SK-MEL-5 (cell line): ENCODE results near the gene LRRC4B. TPM values are rescaled to one million over a fixed set of nuclear protein-coding genes. Genes with fewer than 3 reads are reported as not detected.
A peak's percentile ranks its signal among the peaks of the same experiment; 100 is the strongest.
"Not testable (repeated sequence)": the region's sequence is repeated elsewhere in the genome, so short reads cannot be mapped to it uniquely, and the experiment has no call there.

Experiments used
- DNase-seq: peaks from one replicate; pipeline ENCODE4 v3.0.0-alpha.2; 2016; ENCODE audit warnings: low read depth, low spot score
- in situ Hi-C: cut with HindIII; loops from 2 replicates; pipeline ENCODE4 v1.10.0; 2016; ENCODE audit warnings: low sequenced_read_pairs, high pct_unique_total_duplicates, low pct_unique_long_range_greater_than_20kb
- total RNA-seq: library from RNA; depleted of rRNA; stranded (reverse); fragments of >200 nt; shearing (Covaris generic); gene quantifications from 2 replicates; pipeline ENCODE4 v1.2.3, GENCODE V29; 2014

Gene LRRC4B
- total RNA-seq, 1 experiment from 2014 or later: 6.9 TPM

DNA sequence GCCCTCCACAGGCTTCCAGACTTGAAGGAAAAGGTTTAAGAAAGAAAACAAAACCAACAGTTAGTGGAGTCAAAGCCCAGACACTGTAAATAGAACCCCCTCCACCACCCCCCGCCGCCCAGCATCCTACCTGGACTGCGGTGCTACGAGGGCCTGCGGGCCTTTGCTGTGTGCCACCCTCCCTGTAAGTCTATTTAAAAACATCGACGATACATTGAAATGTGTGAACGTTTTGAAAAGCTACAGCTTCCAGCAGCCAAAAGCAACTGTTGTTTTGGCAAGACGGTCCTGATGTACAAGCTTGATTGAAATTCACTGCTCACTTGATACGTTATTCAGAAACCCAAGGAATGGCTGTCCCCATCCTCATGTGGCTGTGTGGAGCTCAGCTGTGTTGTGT is 85.3 kb downstream of the LRRC4B start:
- DNase-seq: no peak
- in situ Hi-C loops: no loop called here

DNA sequence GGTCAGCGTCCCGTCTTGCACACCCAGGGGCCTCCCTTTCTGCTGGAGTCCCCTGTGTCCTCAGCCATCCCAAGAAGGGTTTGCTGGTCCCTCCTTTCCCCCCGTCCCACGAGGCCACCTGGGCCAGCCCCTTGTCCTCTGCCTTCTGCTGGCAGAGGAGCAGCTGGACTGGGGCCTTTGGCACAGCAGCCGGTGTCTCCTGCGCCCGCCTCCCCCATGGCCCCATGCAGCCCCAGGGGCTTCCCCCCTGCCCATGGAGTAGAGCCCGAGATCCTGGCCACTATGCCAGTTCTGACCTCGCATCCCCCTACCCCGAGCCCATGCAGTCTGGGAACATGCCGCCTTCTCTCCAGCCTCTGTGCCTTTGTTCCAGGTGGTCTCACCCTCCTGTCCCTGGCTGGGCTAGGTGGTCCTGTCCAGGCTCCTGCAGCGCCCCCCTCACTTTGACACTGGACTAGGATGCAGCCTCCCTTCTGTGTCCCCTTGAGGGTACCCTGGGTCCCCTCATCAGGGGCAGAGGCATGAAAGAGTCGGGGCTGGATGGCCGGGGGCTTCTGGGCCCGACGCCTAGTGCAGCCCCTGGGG is 85.9 kb downstream of the LRRC4B start:
- DNase-seq: no peak
- in situ Hi-C loops: no loop called here

DNA sequence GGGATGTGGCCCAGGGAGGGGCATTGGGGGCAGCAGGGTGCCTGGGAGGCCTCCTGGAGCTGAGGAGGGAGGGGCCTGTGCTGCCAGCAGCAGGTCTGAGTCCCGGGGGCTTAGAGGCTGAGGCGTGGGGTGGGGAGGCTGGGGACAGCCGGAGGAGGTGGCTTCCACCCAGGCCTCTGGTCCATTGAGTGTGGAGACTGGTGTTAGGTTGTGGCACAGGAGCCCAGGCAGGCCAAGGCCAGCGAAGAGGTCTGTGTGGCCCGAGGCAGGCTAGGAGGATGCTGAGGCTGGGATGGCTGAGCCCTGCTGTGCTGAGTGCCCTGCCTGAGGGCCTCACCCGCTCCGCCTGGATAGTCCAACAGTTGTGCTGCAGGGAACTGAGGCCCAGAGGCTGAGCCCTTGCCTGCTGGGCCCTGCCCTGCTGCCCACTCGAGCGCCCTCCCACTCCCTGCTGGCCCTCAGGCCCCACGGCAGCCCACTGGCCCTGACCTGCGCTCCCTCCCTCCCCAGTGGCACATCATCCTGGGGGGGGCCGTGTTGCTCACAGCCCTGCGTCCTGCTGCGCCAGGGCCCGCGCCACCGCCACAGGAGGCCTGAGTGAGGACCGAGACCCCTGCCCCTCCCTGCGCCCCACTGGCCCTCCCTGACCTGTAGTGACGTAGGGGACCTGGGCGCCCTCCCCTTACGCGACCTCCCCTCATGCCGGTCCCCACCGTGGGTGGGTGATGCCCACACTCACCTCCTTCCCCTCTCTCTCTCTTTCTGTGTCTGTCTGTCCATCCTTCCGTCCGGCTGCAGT is 86.7 kb downstream of the LRRC4B start:
- no peak for DNase-seq
- in situ Hi-C loops: no loop called here

DNA sequence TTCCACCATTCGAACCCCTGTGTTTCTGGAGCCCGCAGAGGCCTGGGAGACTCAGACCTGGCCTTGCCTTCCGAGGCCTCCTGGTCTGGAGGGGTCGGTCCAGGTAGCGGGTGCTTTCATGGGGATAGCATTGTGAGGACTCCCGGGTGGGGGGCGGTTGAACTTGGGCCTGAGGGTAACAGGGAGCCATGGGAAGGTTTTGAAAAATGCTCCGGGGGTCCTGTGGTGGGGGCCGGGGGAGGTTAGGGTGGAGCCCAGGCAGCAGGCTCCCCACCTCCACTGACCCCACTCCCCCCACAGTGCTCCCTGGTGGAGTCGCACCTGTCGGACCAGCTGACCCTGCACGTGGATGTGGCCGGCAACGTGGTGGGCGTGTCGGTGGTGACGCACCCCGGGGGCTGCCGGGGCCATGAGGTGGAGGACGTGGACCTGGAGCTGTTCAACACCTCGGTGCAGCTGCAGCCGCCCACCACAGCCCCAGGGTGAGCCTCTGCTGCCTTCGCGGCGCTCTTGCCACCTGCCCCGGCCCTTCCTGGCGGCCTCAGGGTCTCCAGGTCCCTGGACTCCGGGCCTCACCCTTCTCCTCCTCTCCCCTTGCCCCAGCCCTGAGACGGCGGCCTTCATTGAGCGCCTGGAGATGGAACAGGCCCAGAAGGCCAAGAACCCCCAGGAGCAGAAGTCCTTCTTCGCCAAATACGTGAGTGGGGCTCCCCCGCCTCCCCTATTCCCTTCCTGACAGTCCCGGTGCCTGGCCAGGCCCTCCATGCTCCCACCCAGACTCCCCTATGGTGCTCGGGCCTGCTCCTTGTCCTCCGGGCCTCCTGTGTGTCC is 87.7 kb downstream of the LRRC4B start:
- DNase-seq: no peak
- in situ Hi-C loops: no loop called here

DNA sequence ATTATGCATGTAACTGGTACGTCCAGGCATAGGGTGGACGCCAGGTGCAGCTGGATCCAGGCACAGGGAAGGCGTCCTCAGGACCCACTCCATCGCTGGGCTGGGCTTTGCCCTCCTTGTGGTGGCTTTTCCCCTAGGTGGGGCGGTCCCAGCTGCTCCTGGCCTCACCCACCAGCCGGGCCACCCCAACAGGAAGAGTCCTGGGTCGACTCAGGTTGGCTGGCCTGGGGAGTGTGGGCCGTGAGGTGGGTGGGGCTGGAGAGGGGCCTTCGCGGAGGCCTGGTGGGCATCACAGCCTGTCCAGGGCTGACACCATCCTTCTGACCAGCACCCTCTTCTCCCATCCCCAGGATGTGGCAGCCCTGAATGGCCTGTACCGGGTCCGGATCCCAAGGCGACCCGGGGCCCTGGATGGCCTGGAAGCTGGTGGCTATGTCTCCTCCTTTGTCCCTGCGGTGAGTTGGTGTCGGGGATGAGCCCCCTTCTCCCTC is 88.4 kb downstream of the LRRC4B start:
- no peak for DNase-seq
- in situ Hi-C loops: no loop called here

DNA sequence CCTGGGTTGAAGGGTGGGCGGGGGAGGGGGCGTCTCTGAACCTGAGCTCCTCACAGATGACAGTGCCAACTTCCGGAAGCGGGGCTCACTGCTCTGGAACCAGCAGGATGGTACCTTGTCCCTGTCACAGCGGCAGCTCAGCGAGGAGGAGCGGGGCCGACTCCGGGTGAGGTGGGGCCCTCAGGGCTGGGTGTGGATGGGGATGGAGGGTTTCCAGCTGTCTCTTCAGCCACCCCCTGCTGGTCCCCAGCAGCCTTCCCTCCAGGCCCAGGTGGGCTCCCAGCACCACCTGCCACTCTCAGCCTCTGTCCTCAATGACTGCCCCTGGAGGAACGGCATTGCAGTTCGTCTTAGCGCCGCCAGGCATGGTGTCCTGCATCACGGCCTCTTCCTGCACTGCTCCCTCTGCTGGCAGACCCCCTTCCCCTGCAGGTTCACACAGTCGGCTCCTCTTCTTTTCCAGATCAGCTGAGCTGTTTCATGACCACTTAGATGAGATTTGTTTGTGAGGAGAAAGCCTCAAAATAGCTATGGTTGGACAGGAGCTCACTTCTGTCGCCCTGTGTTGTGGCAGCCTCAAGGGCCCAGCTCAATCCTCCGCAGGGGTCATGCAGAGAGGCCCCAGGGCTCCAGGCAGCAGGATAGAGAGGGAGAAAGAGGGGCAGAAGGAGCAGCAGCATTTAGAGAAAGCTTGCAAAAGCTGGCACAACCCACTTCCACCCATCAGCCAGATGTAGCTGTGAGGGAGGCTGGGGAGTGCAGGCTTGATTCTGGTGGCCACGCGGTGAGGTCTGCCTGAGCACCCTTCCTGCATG is 89.1 kb downstream of the LRRC4B start:
- DNase-seq: peak; percentile 64
- in situ Hi-C loops: no loop called here

DNA sequence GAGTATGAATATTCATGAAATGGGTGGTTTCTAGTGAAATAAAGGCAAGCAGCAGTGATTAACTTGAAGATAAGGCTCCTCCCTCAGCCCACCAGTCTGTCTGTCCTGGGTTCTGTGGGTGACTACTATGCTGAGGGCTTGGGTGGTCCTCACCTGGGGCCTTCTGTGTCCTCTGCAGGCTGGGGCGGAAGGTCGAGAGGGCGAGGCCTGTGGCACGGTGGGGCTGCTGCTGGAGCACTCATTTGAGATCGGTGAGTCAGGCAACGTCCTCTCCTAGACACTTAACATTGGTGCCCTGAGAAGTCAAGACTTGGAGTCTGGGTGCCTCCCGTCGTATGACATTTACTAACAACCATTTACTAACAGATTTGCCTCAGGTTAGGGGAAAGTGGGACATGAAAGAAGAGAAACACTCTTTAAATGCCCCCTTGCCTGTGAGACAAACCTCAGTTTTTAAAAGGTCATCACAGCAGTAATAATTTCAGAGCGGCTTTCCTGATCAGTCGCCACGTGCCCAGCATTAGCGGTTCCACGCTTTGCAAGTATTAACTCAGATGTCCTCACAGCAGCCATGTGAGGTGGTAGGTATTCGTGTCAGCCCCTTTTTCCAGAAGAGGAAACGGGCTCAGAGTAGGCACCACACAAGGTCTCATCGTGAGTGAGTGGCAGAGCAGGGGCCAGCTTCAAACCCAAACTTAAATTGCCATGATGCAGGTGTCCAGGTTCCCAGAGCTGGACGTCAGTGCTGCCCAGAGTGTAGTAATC is 90.3 kb downstream of the LRRC4B start:
- in situ Hi-C loops: no loop called here
- no peak for DNase-seq

DNA sequence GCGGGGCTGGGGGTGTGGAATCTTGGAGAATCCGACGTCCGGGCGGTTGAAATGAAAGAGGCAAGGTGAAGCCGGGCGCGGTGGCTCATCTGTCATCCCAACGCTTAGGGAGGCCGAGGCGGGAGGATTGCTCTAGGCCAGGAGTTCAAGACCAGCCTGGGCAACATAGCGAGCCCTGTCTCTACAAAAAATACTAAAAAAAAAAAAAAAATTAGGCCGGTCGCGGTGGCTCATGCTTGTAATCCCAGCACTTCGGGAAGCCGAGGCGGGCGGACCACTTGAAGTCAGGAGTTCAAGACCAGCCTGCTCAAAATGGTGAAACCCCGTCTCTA is 91.4 kb downstream of the LRRC4B start:
- in situ Hi-C loops: no loop called here
- no peak for DNase-seq

DNA sequence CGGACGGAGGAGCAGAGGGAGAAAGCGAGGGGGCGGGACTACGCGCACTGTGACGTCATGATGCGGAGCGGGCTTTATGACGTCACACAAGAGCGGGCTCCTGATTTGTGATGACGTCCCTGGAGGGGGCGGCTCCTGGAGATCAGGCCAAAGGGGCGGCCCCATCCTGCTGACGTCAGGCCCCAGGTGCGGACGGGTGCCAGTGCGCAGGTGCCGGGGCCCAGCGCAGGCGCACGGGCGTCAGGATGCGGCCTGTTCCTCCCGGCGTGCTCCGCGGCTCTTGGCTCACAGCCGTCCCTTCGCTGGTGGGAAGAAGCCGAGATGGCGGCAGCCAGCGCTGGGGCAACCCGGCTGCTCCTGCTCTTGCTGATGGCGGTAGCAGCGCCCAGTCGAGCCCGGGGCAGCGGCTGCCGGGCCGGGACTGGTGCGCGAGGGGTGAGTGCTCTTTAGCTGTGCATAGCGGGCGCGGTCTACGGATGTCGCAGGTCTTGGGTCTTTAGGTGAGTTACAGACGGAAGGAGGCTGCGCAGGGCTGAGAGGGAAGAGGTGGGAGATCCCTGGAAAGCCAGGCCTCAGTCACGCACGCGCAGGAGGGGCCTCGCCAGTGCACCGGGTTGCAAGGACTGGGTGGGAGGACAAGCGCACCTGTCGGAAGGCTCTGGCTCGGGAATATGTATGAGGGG is 91.9 kb downstream of the LRRC4B start, which contains the start of the genes EMC10 and GARIN5A:
Gene EMC10, plus strand, starts transcription at position 284 of the 683 bp plus-strand sequence. Its CDS starts 38 bp downstream, at position 322.
Gene GARIN5A, minus strand, starts transcription at position 625 of the 683 bp plus-strand sequence. Its CDS starts 460 bp downstream, at position 165.
- in situ Hi-C loops: no loop called here

DNA sequence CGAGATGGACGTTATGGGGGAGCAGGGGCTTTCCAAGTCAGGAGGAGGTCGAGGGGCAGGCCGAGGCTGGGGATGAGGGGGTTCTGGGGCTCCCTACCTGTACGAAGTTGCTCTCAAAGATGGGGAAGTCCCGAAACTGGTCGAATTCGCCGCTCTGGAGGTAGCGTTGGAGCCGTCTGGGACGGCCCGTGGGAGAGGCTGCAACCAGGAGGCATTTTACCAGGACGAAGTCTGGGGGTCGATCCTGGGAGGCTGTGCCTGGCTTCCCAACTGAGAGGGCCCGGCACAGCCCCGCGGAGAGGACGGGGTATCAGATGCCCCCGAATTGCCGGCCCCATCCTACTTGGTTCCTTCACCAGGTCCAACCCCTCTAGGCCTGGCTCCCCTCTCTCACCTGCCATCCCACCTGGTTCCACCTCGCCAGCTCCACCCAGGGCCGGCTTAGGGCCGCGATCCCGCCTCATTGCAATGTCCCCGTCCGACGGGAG is 92.5 kb downstream of the LRRC4B start:
- DNase-seq: no peak
- in situ Hi-C loops: no loop called here

More for the DNA sequence above, 91.9 kb downstream of the LRRC4B start, which contains the start of the genes EMC10 and GARIN5A:
- DNase-seq: peak; percentile 94

DNA sequence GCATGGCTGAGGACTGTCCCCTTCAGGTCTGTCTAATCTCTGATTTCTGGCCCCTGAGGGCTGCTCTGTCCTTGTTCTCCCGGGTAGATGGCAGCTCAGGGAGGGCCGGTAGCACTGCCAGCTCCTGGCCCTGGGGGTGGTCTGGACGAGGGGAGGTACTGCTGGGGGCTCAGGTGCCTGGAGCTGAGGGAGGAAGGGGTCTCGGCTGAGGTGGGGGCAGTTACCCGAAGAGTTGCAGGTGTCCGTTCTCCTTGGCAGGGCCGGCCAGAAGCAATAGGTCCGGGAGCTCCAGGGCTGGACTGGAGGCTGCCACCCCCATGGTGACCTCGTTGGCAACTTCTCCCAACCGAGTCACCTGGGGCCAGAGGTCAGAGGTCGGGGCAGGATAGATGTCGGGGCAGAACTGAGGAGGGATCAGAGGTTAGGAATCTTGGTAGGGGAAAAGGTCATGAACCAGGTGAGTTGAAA is 93.1 kb downstream of the LRRC4B start:
- DNase-seq: no peak
- in situ Hi-C loops: no loop called here

DNA sequence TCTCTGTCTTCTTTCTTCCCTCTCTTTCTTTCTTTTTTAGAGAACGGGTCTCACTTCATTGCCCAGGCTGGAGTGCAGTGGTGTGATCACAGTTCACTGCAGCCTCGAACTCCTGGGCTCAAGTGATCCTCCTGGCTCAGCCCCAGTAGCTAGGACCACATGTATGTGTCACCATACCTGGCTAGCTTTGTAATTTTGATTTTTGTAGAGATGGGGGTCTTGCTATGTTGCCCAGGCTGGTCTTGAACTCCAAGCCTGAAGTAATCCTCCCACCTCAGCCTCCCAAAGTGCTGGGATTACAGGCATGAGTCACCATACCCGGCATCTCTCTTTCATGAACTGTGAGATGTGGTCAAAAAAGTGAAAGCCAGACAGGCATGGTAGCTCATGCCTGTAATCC is 94.9 kb downstream of the LRRC4B start:
- in situ Hi-C loops, DNase-seq: not testable (repeated sequence)

DNA sequence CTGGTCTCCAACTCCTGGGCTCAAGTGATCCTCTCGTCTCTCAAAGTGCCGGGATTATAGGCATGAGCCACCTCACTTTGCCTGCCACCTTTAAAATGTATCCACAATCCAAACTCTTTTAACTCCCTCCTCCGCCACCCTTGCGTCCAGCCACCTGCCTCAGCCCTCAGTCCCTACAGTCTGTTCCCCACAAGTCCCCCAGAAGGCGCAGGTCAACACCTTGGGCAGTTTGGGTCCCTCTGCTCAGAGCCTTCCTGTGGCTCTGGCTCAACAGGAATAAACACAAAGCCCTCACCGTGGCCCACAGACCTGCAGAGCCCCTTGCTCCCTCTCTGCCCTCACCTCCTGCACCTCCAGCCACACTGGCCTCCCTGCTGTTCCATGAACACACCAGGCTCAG is 99.4 kb downstream of the LRRC4B start:
- DNase-seq: no peak
- in situ Hi-C loops: no loop called here

DNA sequence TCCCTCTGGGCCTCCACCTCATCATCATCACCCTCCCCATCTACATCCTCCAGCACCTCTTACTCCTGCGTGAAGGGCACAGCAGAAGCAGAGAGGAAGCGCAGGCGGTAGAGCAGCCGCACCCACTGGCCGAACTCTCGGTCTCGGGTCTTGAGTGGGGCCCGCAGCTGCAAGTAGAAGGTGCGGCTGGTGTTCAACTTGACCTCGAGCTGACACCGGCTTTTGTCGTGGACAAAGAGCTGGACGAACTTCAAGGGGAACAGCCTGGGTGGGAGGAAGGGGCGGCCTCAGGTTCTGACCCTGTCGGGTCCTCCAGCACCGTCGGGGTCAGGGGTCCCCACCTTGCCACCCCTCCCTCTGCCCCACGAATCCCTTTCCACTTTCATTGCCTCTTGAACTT is 100.7 kb downstream of the LRRC4B start:
- no peak for DNase-seq
- in situ Hi-C loops: no loop called here
